ENCODE data around the gene TSC22D4. TPM values are rescaled to one million over a fixed set of nuclear protein-coding genes. Genes with fewer than 3 reads are reported as not detected.

The TSC22D4 gene
- total RNA-seq, 2 experiments from 2014 or later = 81.4 to 83.7 TPM

GRCh38 chr7:100432621-100433275, 46.3 kb downstream of the TSC22D4 start:
- Mint-ChIP-seq H3K27ac (peak overlapping the region; percentile 95), H3K27me3 (peaks cover 11% of the 10 kb centered on the region), H3K36me3 (peaks cover 64% of the 10 kb centered on the region), H3K4me3 (peak overlapping the region; percentile 93), H3K4me1 (peaks cover 55% of the 10 kb centered on the region), H3K9me3 (no peaks in the 10 kb centered on the region)
- DNase-seq = no peak

DNA sequence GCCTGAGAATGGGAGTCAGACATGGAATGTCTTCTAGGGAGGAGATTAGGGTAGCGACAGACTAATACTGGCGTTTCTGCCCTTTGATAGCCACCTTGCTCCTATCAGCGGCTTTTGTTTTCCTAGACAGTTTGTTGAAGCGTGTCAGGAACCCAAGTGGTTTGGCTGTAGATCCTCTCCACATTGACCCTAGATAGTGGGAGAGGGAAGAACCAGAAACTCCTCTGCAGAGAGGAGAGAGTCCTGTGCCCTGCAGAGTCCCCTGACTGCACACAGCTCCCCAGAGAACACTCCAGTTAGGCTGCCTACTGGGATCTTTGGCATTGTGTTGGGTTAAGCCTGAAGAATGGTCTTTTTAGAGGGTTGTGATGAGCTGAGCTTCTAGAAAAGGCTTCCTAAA, 47.0 kb downstream of the TSC22D4 start:
- H3K4me1 Mint-ChIP-seq = peaks cover 55% of the 10 kb centered on the region

GRCh38 chr7:100431286-100431735, 47.7 kb downstream of the TSC22D4 start:
- no peak for DNase-seq
- H3K4me3 Mint-ChIP-seq = peak overlapping the region; percentile 93
- H3K4me1 Mint-ChIP-seq = peaks cover 55% of the 10 kb centered on the region
- peak overlapping the region; percentile 95 for H3K27ac Mint-ChIP-seq
- H3K27me3 Mint-ChIP-seq = peaks cover 11% of the 10 kb centered on the region
- H3K36me3 Mint-ChIP-seq = peaks cover 64% of the 10 kb centered on the region
- H3K9me3 Mint-ChIP-seq = no peaks in the 10 kb centered on the region

More for the DNA sequence above, 47.0 kb downstream of the TSC22D4 start:
- Mint-ChIP-seq H3K27ac (peak overlapping the region; percentile 95), H3K27me3 (peaks cover 11% of the 10 kb centered on the region), H3K4me3 (peak overlapping the region; percentile 93), H3K9me3 (no peaks in the 10 kb centered on the region), H3K36me3 (peaks cover 65% of the 10 kb centered on the region)
- DNase-seq = no peak

GRCh38 chr7:100430493-100431285, 48.3 kb downstream of the TSC22D4 start:
- H3K9me3 Mint-ChIP-seq = no peaks in the 10 kb centered on the region
- peaks cover 63% of the 10 kb centered on the region for H3K36me3 Mint-ChIP-seq
- H3K27me3 Mint-ChIP-seq = peaks cover 11% of the 10 kb centered on the region
- H3K27ac Mint-ChIP-seq = peak overlapping the region; percentile 95
- H3K4me1 Mint-ChIP-seq = peaks cover 55% of the 10 kb centered on the region
- H3K4me3 Mint-ChIP-seq = peak overlapping the region; percentile 93
- peak; percentile 48 for DNase-seq

- DNase-seq = peak; percentile 95
- H3K27ac Mint-ChIP-seq = peak within 1 kb of the TSS; percentile 99
- peaks cover 56% of the 10 kb centered on the region for H3K36me3 Mint-ChIP-seq
- no peaks in the 10 kb centered on the region for H3K9me3 Mint-ChIP-seq
- peaks cover 11% of the 10 kb centered on the region for H3K27me3 Mint-ChIP-seq
- H3K4me1 Mint-ChIP-seq = peaks cover 50% of the 10 kb centered on the region
- peak within 1 kb of the TSS; percentile 98 for H3K4me3 Mint-ChIP-seq
These were observed 49.1 kb downstream of the TSC22D4 start, which contains the start of gene MEPCE for GRCh38 chr7:100429637-100430492. Gene MEPCE (plus strand): TSS chr7:100429831. CDS start chr7:100430019, 188 bp downstream.

DNA sequence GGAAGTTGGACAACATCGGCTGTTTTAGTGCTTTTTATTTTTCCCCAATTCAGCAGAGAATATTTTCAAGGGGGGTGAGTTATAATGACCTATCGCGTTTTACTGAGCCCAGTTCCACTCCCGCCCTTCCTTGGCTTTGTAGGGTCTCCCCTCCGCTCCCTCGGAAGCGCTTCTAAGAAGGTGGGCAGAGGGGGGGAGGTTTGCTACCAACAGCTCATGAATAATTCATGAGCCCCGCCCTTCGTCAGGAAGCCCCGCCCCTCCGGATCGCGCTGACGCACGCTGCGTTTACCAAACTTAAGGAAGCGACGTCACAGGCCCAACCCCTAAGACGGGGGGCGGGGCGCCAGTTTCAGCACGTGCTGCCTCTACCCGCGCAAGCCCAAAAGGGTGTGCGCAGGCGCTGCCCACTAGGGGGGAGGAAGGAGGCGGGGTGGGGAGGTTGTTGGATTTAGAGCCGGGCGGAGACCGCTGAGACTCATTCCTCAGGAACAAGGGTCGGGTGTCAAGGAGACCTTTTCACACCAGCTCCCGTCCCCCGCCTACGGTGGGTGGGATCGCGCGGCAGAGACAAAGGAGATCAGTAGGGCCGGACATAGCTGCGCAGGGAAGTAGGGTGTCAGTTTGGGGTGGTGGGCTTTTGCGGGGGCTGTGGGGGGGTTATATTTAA, 49.9 kb downstream of the TSC22D4 start:
- DNase-seq = peak; percentile 100
- H3K36me3 Mint-ChIP-seq = peaks cover 49% of the 10 kb centered on the region
- H3K4me3 Mint-ChIP-seq = peak overlapping the region; percentile 98
- H3K27me3 Mint-ChIP-seq = peaks cover 11% of the 10 kb centered on the region
- H3K9me3 Mint-ChIP-seq = no peaks in the 10 kb centered on the region
- peak overlapping the region; percentile 99 for H3K27ac Mint-ChIP-seq
- H3K4me1 Mint-ChIP-seq = peaks cover 42% of the 10 kb centered on the region

- Mint-ChIP-seq H3K4me1 (peaks cover 35% of the 10 kb centered on the region), H3K27ac (peak within 1 kb of the TSS; percentile 99), H3K36me3 (peaks cover 41% of the 10 kb centered on the region), H3K27me3 (peaks cover 11% of the 10 kb centered on the region), H3K9me3 (no peaks in the 10 kb centered on the region), H3K4me3 (peak within 1 kb of the TSS; percentile 98)
- DNase-seq = peak; percentile 97
These were observed 50.6 kb downstream of the TSC22D4 start, which contains the start of gene ZCWPW1 for GRCh38 chr7:100428199-100428966. Gene ZCWPW1 (minus strand): TSS chr7:100428703. CDS start chr7:100420649, 8,054 bp downstream.

DNA sequence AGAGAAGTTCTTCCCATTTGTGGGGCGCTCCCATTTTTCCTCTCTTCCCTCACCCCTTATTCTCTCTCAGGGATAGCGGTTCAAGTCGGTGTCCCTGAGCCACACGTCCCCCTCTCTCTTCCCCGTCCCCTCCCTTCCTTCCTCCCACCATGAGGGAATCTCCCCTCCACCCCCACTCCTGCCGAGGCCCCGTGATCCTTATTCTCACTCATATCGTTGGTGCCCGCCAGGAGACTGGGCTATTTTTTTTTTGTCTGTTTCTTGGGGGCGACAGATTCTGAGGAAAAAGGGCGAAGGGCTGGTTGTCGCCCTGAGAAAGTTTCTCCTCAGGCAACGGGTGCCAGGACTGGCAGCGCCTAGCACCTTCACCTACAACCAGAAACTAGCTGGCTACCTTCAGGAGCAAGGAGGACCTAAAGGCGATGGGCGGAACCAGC, 51.2 kb downstream of the TSC22D4 start:
- H3K9me3 Mint-ChIP-seq = no peaks in the 10 kb centered on the region
- H3K4me3 Mint-ChIP-seq = no peak overlapping the region
- H3K36me3 Mint-ChIP-seq = peaks cover 36% of the 10 kb centered on the region
- H3K4me1 Mint-ChIP-seq = peaks cover 29% of the 10 kb centered on the region
- no peak for DNase-seq
- H3K27ac Mint-ChIP-seq = peak overlapping the region; percentile 99
- peaks cover 11% of the 10 kb centered on the region for H3K27me3 Mint-ChIP-seq

DNA sequence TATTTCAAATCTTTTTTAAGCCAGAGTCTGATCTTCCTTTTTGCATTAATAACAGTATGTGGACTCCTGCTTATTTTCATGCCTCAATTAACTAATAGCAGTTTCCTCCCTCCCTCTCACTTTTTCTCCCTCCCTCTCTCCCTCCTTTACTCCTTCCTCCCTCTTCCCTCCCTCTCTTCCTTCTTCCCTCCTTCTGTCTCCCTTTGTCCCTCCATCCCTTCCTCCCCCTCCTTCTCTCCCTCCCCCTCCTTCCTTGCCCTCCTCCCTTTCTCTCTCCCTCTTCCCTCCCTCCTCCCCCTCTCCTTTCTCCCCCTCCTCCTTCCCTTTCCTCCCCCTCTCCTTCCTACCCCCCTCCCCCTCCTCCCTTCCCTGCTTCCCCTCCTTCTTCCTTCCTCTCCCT, 52.5 kb downstream of the TSC22D4 start:
- no peak for DNase-seq

DNA sequence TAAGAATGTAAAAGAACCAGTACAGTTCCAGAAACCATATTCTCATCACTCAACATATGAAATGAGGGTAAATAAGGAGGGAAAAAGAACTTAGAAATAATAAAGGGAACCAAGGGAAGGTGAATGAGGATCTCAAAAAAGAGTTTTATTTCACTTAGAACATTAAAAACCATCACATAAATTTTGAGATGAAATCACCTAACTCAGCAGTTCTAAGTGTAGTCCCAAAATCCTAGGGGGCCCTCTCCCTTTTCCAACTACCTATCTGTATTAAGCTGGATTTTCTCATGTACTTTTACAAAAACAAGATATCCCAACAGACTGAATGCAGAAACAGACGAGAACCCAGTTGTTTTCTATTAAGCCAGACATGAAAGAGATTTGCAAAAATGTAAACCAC, 53.7 kb downstream of the TSC22D4 start:
- Mint-ChIP-seq H3K27ac (no peak overlapping the region), H3K9me3 (no peaks in the 10 kb centered on the region), H3K27me3 (peaks cover 11% of the 10 kb centered on the region), H3K4me1 (peaks cover 12% of the 10 kb centered on the region), H3K4me3 (no peak overlapping the region), H3K36me3 (peaks cover 17% of the 10 kb centered on the region)
- DNase-seq = no peak

More for the DNA sequence above, 52.5 kb downstream of the TSC22D4 start:
- Mint-ChIP-seq H3K4me1 (peaks cover 17% of the 10 kb centered on the region), H3K36me3 (peaks cover 28% of the 10 kb centered on the region), H3K27ac (no peak overlapping the region), H3K27me3 (peaks cover 11% of the 10 kb centered on the region), H3K4me3 (no peak overlapping the region), H3K9me3 (no peaks in the 10 kb centered on the region)

DNA sequence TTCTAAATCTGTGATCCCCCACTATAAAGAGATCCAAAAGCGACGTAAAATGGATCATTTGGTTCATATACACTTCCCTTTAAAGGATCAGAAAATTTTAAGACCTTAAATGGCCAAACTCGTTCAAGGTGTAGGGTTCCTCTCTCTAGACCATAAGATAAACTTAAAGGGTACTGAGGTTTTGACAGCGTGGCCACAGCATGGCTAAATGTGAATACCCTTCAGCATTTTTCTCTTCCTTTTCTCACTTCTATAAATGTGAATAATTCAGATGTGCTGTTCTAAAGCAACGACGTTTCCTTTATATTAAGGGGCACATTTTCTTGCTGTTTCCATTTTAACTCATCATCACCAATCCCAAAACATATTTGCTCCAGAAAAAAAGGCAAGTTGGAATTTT, 55.7 kb downstream of the TSC22D4 start:
- Mint-ChIP-seq H3K4me3 (no peak overlapping the region), H3K9me3 (no peaks in the 10 kb centered on the region), H3K27ac (no peak overlapping the region), H3K27me3 (no peaks in the 10 kb centered on the region), H3K36me3 (peaks cover 5% of the 10 kb centered on the region), H3K4me1 (peaks cover 9% of the 10 kb centered on the region)
- DNase-seq = no peak

DNA sequence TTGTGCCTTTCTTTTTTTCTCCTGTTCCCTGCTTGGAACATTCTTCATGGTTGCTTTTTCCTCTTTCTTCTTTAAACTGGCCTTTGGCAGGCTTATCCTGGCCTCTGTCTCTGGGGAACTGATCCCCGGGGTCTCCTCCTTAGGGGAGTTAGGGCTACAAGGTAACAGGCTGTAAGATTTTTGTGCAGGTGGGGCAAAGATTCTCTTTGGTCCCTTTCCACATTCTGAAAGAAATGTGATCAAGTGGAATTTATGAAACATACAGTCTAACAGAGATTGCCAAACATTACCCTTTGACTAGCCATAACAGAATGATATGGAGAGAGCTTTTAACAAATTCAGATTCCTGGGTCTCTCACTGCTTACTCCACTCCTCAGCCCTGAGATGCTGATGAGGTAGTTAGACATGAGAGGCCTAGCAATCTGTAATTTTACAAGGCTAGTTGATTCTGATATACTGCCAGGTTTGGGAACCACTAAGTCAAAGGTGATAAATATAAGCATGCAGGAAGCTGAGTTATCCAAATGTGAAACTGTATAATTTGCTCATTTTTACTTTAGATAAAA, 59.3 kb downstream of the TSC22D4 start:
- Mint-ChIP-seq H3K4me1 (peaks cover 9% of the 10 kb centered on the region), H3K27me3 (no peaks in the 10 kb centered on the region), H3K27ac (no peak overlapping the region), H3K36me3 (peaks cover 1% of the 10 kb centered on the region), H3K4me3 (no peak overlapping the region), H3K9me3 (no peaks in the 10 kb centered on the region)
- no peak for DNase-seq

DNA sequence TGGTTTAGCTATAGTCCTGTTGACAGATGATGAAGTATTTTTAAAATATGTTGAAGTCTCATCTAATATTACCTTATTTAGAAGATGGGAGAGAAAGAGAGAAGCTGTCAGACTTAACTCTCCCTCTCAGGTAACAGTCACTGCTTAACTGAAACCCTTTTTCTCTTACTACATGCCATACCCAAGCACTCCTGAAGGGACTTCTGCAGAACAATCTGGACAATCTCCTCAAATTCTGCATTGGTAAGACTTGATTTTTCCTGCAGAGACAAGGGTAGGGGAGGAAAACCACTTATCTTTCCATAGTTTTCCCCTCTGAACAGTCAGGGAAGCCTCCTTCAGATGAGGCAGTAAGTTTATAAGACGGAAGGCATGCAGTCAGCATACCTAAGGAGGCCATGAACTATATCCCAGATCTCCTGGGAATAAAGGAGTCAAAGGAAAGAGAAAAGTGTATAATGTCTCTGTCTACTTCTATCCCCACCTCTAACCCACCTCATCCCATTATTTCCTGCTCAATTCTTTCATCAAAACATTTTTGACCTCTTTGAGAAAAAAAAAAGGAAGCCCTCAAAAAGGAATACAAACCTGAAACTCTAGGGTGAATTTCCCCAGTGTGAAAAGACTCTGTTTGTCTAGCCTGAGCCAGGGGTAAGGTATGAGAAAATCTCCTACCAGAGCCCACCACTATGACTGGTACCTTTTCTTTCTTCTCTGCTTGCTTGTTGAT, 59.9 kb downstream of the TSC22D4 start:
- Mint-ChIP-seq H3K36me3 (peaks cover 1% of the 10 kb centered on the region), H3K27me3 (no peaks in the 10 kb centered on the region), H3K4me3 (no peak overlapping the region), H3K9me3 (no peaks in the 10 kb centered on the region), H3K27ac (no peak overlapping the region), H3K4me1 (peaks cover 9% of the 10 kb centered on the region)
- no peak for DNase-seq

Data from activated naive CD8-positive, alpha-beta T cell treated with anti-CD3 and anti-CD28 coated beads for 36 hours (primary cell).